Nephron progenitor cell (in vitro differentiated cells): ENCODE results near the gene MAP1LC3B.

ENCODE experiments used
- DNase-seq: peaks from one replicate; pipeline ENCODE4 v3.0.0; 2021
- H3K27ac Mint-ChIP-seq: 2 replicates; pipeline ENCODE4 v1.8.0; 2021; ENCODE audit warnings: mild to moderate bottlenecking, moderate library complexity, mixed read lengths
- H3K27me3 Mint-ChIP-seq: 2 replicates; pipeline ENCODE4 v1.8.0; 2021; ENCODE audit warnings: mild to moderate bottlenecking, low read depth, mixed read lengths; ENCODE audit not compliant: poor library complexity
- H3K36me3 Mint-ChIP-seq: 2 replicates; pipeline ENCODE4 v1.8.0; 2021; ENCODE audit warnings: low read depth, mixed read lengths
- H3K4me1 Mint-ChIP-seq: 2 replicates; pipeline ENCODE4 v1.8.0; 2021; ENCODE audit warnings: mixed read lengths
- H3K4me3 Mint-ChIP-seq: 2 replicates; pipeline ENCODE4 v1.8.0; 2021; ENCODE audit warnings: mild to moderate bottlenecking, moderate library complexity, mixed read lengths
- H3K9me3 Mint-ChIP-seq: 2 replicates; pipeline ENCODE4 v1.8.0; 2021; ENCODE audit warnings: mild to moderate bottlenecking, moderate library complexity, mixed read lengths
- CTCF ChIP-seq: fragments of 200-600 bp; sonication (generic); IDR thresholded peaks from 2 replicates; pipeline ENCODE4 v1.5.0; 2021; ENCODE audit warnings: antibody characterized with exemption

Gene MAP1LC3B

GRCh38 chr16:87423429-87423828, 31.3 kb downstream of the MAP1LC3B start:
- Mint-ChIP-seq H3K27ac (peak overlapping the region; percentile 77), H3K36me3 (peaks cover 53% of the 10 kb centered on the region), H3K9me3 (no peaks in the 10 kb centered on the region), H3K4me3 (no peak overlapping the region), H3K4me1 (peaks cover 27% of the 10 kb centered on the region), H3K27me3 (no peaks in the 10 kb centered on the region)
- no peak for DNase-seq
- no peak for TF ChIP-seq CTCF

GRCh38 chr16:87424266-87424665, 32.1 kb downstream of the MAP1LC3B start:
- no peak for DNase-seq
- H3K36me3 Mint-ChIP-seq = peaks cover 53% of the 10 kb centered on the region
- H3K9me3 Mint-ChIP-seq = no peaks in the 10 kb centered on the region
- TF ChIP-seq CTCF = no peak
- H3K4me3 Mint-ChIP-seq = no peak overlapping the region
- H3K27ac Mint-ChIP-seq = peak overlapping the region; percentile 77
- H3K4me1 Mint-ChIP-seq = peaks cover 25% of the 10 kb centered on the region
- no peaks in the 10 kb centered on the region for H3K27me3 Mint-ChIP-seq

GRCh38 chr16:87425941-87426340, 33.8 kb downstream of the MAP1LC3B start:
- TF ChIP-seq CTCF = no peak
- Mint-ChIP-seq H3K9me3 (no peaks in the 10 kb centered on the region), H3K4me3 (no peak overlapping the region), H3K27ac (no peak overlapping the region), H3K4me1 (peaks cover 25% of the 10 kb centered on the region), H3K36me3 (peaks cover 48% of the 10 kb centered on the region), H3K27me3 (no peaks in the 10 kb centered on the region)
- no peak for DNase-seq

- Mint-ChIP-seq H3K4me1 (peaks cover 25% of the 10 kb centered on the region), H3K27me3 (no peaks in the 10 kb centered on the region), H3K27ac (no peak overlapping the region), H3K9me3 (no peaks in the 10 kb centered on the region), H3K4me3 (no peak overlapping the region), H3K36me3 (peaks cover 45% of the 10 kb centered on the region)
- no peak for TF ChIP-seq CTCF
- DNase-seq = no peak
Observed at GRCh38 chr16:87426423-87427215, 34.5 kb downstream of the MAP1LC3B start.

GRCh38 chr16:87431926-87432325, 39.8 kb downstream of the MAP1LC3B start:
- Mint-ChIP-seq H3K4me3 (no peak overlapping the region), H3K4me1 (peaks cover 13% of the 10 kb centered on the region), H3K9me3 (no peaks in the 10 kb centered on the region), H3K27ac (no peak overlapping the region), H3K27me3 (no peaks in the 10 kb centered on the region), H3K36me3 (peaks cover 21% of the 10 kb centered on the region)
- no peak for DNase-seq
- no peak for TF ChIP-seq CTCF

GRCh38 chr16:87432330-87432915, 40.3 kb downstream of the MAP1LC3B start:
- Mint-ChIP-seq H3K36me3 (peaks cover 21% of the 10 kb centered on the region), H3K27me3 (no peaks in the 10 kb centered on the region), H3K4me3 (no peak overlapping the region), H3K27ac (no peak overlapping the region), H3K4me1 (peaks cover 13% of the 10 kb centered on the region), H3K9me3 (no peaks in the 10 kb centered on the region)
- TF ChIP-seq CTCF = no peak
- DNase-seq = no peak
